Hepatocyte (in vitro differentiated cells): ENCODE measurements around the gene KMT2A.

ENCODE experiments used
- EZH2 ChIP-seq: fragments of 200-600 bp; sonication (generic); IDR thresholded peaks from 2 replicates; pipeline ENCODE4 v1.6.1; 2016; ENCODE audit warnings: antibody characterized with exemption, mild to moderate bottlenecking, borderline replicate concordance
- EZH2phosphoT487 ChIP-seq: fragments of 200-600 bp; sonication (generic); IDR thresholded peaks from one replicate; pipeline ENCODE4 v1.6.1; 2018; ENCODE audit warnings: antibody characterized with exemption, mild to moderate bottlenecking, low read depth, moderate library complexity; ENCODE audit not compliant: unreplicated experiment, severe bottlenecking
- TF ChIP-seq, protein P1 (sequence below): fragments of 200-600 bp; sonication (generic); IDR thresholded peaks from 2 replicates; pipeline ENCODE4 v1.5.1; 2016; ENCODE audit warnings: antibody characterized with exemption, mild to moderate bottlenecking; ENCODE audit not compliant: poor library complexity

DNA sequence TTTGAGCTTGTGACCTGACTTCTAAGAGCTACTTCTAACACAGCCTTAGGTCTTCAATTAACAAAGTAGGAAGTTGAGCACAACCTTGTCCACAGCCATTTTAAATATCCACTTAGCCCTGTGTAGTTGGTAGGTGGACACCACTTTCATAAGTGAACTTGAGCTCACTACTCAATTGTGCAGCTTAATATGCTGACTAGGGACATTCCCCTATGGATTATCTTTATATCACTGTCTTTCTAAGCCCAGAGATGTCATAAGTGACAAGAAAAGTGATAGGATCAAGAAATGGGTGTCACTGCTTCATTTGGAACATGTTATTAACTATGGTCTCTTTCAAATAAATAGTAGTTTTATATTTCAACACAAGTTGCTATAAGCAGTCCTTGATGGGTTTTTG, 38.8 kb upstream of the KMT2A start:
- TF ChIP-seq, protein P1, sequence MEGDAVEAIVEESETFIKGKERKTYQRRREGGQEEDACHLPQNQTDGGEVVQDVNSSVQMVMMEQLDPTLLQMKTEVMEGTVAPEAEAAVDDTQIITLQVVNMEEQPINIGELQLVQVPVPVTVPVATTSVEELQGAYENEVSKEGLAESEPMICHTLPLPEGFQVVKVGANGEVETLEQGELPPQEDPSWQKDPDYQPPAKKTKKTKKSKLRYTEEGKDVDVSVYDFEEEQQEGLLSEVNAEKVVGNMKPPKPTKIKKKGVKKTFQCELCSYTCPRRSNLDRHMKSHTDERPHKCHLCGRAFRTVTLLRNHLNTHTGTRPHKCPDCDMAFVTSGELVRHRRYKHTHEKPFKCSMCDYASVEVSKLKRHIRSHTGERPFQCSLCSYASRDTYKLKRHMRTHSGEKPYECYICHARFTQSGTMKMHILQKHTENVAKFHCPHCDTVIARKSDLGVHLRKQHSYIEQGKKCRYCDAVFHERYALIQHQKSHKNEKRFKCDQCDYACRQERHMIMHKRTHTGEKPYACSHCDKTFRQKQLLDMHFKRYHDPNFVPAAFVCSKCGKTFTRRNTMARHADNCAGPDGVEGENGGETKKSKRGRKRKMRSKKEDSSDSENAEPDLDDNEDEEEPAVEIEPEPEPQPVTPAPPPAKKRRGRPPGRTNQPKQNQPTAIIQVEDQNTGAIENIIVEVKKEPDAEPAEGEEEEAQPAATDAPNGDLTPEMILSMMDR: no peak
- TF ChIP-seq EZH2 (no peak), EZH2phosphoT487 (no peak)
